Measurements from ENCODE around the gene DHH. TPM values are rescaled to one million over a fixed set of nuclear protein-coding genes. Genes with fewer than 3 reads are reported as not detected.

Gene DHH
- total and polyA plus RNA-seq, 2 experiments from 2014 or later = not detected

DNA sequence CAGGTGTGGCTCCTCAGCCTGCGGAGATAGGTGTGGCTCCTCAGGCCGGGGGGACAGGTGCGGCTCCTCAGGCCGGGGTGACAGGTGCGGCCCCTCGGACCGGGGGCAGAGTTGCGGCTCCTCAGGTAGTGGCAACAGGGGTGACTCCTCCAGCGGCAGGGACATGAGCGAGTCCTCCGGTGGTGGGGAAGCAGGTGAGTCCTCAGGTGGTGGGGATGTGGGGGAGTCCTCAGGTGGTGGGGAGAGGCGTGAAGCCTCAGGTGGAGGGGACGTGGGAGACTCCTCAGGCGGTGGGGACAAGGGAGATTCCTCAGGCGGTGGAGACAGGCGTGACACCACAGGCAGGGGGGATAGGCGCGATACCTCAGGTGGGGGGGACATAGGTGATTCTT is 43.2 kb downstream of the DHH start (continued):
- no peak for TF ChIP-seq EZH2phosphoT487 (IDR thresholded peaks at IDR 0.05; ENCODE audit: unreplicated experiment)
- no peak for TF ChIP-seq CREB1 (CRISPR knock-in tag; IDR thresholded peaks at IDR 0.05; ENCODE audit: low read depth)
- no peak for TF ChIP-seq EZH2 (IDR thresholded peaks at IDR 0.05; ENCODE audit: low read depth, unreplicated experiment)
- TF ChIP-seq POLR2AphosphoS5 (IDR thresholded peaks at IDR 0.05; ENCODE audit: low read depth) = no peak
- TF ChIP-seq JUNB (IDR thresholded peaks at IDR 0.05; ENCODE audit: unreplicated experiment) = no peak
- TF ChIP-seq ZNF114 (CRISPR knock-in tag; IDR thresholded peaks at IDR 0.05) = no peak
- TF ChIP-seq NANOG (IDR thresholded peaks at IDR 0.05; ENCODE audit: borderline replicate concordance) = no peak
- TF ChIP-seq, protein P1, sequence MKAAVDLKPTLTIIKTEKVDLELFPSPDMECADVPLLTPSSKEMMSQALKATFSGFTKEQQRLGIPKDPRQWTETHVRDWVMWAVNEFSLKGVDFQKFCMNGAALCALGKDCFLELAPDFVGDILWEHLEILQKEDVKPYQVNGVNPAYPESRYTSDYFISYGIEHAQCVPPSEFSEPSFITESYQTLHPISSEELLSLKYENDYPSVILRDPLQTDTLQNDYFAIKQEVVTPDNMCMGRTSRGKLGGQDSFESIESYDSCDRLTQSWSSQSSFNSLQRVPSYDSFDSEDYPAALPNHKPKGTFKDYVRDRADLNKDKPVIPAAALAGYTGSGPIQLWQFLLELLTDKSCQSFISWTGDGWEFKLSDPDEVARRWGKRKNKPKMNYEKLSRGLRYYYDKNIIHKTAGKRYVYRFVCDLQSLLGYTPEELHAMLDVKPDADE (IDR thresholded peaks at IDR 0.05) = no peak

DNA sequence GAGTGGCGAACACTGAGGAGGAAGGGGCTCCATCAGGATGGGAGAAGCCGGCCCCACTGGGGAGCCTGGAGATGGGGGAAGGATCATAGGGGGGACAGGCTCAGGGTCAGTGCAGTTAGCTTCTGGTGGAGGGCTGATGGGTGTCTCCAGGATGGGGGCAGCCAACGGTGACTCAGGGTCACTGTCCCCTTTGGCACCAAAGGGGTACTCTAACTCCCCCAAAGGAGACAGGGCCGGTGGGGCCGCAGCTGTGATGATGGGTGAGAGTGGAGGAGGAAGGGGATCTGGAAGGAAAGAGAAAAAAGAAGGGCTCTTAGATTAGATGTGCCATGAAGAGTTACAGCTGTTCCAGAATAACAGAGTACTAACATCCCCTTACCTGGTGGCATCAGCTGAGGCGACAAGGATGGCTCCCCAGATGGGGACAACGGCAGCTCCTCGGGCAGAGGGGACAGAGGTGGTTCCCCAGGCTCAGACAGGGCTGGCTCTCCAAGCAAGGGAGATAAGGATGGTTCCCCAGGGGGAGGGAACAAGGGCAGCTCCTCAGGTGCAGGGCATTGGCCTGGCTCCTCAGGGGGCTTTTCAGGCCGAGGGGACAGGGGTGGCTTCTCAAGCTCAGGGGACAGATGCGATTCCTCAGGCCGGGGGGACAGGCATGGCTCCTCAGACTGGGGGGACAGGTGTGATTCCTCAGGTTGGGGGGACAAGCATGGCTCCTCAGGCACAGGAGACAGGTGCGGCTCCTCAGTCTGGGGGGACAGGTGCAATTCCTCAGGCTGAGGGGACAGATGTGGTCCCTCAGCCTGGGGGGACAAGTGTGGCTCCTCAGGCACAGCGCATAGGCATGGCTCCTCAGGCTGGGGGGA is 43.9 kb downstream of the DHH start:
- H3K36me3 Mint-ChIP-seq (ENCODE audit: low read depth) = peaks cover 98% of the 10 kb centered on the region
- H3K36me3 ChIP-seq (ENCODE audit: insufficient read depth) = peaks cover 44% of the 10 kb centered on the region
- H3K27ac Mint-ChIP-seq = no peak overlapping the region
- H3K27ac ChIP-seq (ENCODE audit: low read depth) = no peak overlapping the region
- H3K4me3 ChIP-seq = no peak overlapping the region
- H3K27me3 Mint-ChIP-seq (ENCODE audit: insufficient read depth, low read depth, poor library complexity) = peaks cover 12% of the 10 kb centered on the region
- no peak for ATAC-seq
- H2AFZ ChIP-seq = no peak overlapping the region
- no peak for DNase-seq (ENCODE audit: low spot score)
- no peaks in the 10 kb centered on the region for H3K9me2 ChIP-seq (ENCODE audit: insufficient read depth)
- H3K4me3 Mint-ChIP-seq = no peak overlapping the region
- H3F3A ChIP-seq (replicated peaks; ENCODE audit: low read depth) = no peaks in the 10 kb centered on the region
- no peaks in the 10 kb centered on the region for H3K27me3 ChIP-seq (ENCODE audit: insufficient read depth)
- peaks cover 23% of the 10 kb centered on the region for H3K79me2 ChIP-seq (replicated peaks; ENCODE audit: insufficient read depth)
- H3K4me1 Mint-ChIP-seq = peaks cover 8% of the 10 kb centered on the region
- no peaks in the 10 kb centered on the region; the same call in 1 of the 2 replicates for H3K4me1 ChIP-seq (ENCODE audit: insufficient read depth)
- H4K20me1 ChIP-seq (replicated peaks; ENCODE audit: insufficient read depth) = peaks cover 48% of the 10 kb centered on the region
- H3K9me3 Mint-ChIP-seq = no peaks in the 10 kb centered on the region; the same call in 2 of the 3 replicates
- H3K4me2 ChIP-seq = no peak overlapping the region
- TF ChIP-seq ZNF331 (CRISPR knock-in tag; IDR thresholded peaks at IDR 0.05; ENCODE audit: low read depth) (no peak), POLR2AphosphoS5 (IDR thresholded peaks at IDR 0.05; ENCODE audit: low read depth) (no peak), EZH2phosphoT487 (IDR thresholded peaks at IDR 0.05; ENCODE audit: unreplicated experiment) (no peak), CREB1 (CRISPR knock-in tag; IDR thresholded peaks at IDR 0.05; ENCODE audit: low read depth) (no peak), JUNB (IDR thresholded peaks at IDR 0.05; ENCODE audit: unreplicated experiment) (no peak), STAT1 (IDR thresholded peaks at IDR 0.05; ENCODE audit: unreplicated experiment) (no peak)
- TF ChIP-seq, protein P2, sequence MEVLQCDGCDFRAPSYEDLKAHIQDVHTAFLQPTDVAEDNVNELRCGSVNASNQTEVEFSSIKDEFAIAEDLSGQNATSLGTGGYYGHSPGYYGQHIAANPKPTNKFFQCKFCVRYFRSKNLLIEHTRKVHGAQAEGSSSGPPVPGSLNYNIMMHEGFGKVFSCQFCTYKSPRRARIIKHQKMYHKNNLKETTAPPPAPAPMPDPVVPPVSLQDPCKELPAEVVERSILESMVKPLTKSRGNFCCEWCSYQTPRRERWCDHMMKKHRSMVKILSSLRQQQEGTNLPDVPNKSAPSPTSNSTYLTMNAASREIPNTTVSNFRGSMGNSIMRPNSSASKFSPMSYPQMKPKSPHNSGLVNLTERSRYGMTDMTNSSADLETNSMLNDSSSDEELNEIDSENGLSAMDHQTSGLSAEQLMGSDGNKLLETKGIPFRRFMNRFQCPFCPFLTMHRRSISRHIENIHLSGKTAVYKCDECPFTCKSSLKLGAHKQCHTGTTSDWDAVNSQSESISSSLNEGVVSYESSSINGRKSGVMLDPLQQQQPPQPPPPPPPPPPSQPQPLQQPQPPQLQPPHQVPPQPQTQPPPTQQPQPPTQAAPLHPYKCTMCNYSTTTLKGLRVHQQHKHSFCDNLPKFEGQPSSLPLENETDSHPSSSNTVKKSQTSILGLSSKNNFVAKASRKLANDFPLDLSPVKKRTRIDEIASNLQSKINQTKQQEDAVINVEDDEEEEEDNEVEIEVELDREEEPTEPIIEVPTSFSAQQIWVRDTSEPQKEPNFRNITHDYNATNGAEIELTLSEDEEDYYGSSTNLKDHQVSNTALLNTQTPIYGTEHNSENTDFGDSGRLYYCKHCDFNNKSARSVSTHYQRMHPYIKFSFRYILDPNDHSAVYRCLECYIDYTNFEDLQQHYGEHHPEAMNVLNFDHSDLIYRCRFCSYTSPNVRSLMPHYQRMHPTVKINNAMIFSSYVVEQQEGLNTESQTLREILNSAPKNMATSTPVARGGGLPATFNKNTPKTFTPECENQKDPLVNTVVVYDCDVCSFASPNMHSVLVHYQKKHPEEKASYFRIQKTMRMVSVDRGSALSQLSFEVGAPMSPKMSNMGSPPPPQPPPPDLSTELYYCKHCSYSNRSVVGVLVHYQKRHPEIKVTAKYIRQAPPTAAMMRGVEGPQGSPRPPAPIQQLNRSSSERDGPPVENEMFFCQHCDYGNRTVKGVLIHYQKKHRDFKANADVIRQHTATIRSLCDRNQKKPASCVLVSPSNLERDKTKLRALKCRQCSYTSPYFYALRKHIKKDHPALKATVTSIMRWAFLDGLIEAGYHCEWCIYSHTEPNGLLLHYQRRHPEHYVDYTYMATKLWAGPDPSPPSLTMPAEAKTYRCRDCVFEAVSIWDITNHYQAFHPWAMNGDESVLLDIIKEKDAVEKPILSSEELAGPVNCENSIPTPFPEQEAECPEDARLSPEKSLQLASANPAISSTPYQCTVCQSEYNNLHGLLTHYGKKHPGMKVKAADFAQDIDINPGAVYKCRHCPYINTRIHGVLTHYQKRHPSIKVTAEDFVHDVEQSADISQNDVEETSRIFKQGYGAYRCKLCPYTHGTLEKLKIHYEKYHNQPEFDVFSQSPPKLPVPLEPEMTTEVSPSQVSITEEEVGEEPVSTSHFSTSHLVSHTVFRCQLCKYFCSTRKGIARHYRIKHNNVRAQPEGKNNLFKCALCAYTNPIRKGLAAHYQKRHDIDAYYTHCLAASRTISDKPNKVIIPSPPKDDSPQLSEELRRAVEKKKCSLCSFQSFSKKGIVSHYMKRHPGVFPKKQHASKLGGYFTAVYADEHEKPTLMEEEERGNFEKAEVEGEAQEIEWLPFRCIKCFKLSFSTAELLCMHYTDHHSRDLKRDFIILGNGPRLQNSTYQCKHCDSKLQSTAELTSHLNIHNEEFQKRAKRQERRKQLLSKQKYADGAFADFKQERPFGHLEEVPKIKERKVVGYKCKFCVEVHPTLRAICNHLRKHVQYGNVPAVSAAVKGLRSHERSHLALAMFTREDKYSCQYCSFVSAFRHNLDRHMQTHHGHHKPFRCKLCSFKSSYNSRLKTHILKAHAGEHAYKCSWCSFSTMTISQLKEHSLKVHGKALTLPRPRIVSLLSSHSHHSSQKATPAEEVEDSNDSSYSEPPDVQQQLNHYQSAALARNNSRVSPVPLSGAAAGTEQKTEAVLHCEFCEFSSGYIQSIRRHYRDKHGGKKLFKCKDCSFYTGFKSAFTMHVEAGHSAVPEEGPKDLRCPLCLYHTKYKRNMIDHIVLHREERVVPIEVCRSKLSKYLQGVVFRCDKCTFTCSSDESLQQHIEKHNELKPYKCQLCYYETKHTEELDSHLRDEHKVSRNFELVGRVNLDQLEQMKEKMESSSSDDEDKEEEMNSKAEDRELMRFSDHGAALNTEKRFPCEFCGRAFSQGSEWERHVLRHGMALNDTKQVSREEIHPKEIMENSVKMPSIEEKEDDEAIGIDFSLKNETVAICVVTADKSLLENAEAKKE (CRISPR knock-in tag; IDR thresholded peaks at IDR 0.05) = no peak
- TF ChIP-seq, protein P3, sequence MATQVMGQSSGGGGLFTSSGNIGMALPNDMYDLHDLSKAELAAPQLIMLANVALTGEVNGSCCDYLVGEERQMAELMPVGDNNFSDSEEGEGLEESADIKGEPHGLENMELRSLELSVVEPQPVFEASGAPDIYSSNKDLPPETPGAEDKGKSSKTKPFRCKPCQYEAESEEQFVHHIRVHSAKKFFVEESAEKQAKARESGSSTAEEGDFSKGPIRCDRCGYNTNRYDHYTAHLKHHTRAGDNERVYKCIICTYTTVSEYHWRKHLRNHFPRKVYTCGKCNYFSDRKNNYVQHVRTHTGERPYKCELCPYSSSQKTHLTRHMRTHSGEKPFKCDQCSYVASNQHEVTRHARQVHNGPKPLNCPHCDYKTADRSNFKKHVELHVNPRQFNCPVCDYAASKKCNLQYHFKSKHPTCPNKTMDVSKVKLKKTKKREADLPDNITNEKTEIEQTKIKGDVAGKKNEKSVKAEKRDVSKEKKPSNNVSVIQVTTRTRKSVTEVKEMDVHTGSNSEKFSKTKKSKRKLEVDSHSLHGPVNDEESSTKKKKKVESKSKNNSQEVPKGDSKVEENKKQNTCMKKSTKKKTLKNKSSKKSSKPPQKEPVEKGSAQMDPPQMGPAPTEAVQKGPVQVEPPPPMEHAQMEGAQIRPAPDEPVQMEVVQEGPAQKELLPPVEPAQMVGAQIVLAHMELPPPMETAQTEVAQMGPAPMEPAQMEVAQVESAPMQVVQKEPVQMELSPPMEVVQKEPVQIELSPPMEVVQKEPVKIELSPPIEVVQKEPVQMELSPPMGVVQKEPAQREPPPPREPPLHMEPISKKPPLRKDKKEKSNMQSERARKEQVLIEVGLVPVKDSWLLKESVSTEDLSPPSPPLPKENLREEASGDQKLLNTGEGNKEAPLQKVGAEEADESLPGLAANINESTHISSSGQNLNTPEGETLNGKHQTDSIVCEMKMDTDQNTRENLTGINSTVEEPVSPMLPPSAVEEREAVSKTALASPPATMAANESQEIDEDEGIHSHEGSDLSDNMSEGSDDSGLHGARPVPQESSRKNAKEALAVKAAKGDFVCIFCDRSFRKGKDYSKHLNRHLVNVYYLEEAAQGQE (IDR thresholded peaks at IDR 0.05; ENCODE audit: unreplicated experiment) = no peak
- TF ChIP-seq, protein P1 (IDR thresholded peaks at IDR 0.05) = no peak
